HFFc6 (cell line): ENCODE data around the gene ALK. TPM values are rescaled to one million over a fixed set of nuclear protein-coding genes. Genes with fewer than 3 reads are reported as not detected.

Source experiments
- DNase-seq: peaks from one replicate; pipeline ENCODE4 v3.0.0-alpha.2; 2018
- H3K27ac Mint-ChIP-seq: 2 replicates; pipeline ENCODE4 v1.8.0; 2020; ENCODE audit warnings: mild to moderate bottlenecking, mixed read lengths
- H3K27me3 Mint-ChIP-seq: 2 replicates; pipeline ENCODE4 v1.8.0; 2021; ENCODE audit warnings: mild to moderate bottlenecking, moderate library complexity, mixed read lengths; ENCODE audit not compliant: insufficient read depth
- H3K36me3 Mint-ChIP-seq: 2 replicates; pipeline ENCODE4 v1.8.0; 2021; ENCODE audit warnings: low read depth, mixed read lengths
- H3K4me1 Mint-ChIP-seq: 2 replicates; pipeline ENCODE4 v1.8.0; 2020; ENCODE audit warnings: low read depth, mixed read lengths
- H3K4me3 Mint-ChIP-seq: 2 replicates; pipeline ENCODE4 v1.8.0; 2020; ENCODE audit warnings: mild to moderate bottlenecking, moderate library complexity, mixed read lengths
- H3K9me3 Mint-ChIP-seq: 2 replicates; pipeline ENCODE4 v1.8.0; 2020; ENCODE audit warnings: mild to moderate bottlenecking, mixed read lengths
- CTCF ChIP-seq: fragments of 200-600 bp; sonication (generic); IDR thresholded peaks from 2 replicates; pipeline ENCODE4 v1.5.0; 2021; ENCODE audit warnings: antibody characterized with exemption, mild to moderate bottlenecking
- total RNA-seq, 6 experiments: library from RNA; stranded (reverse); fragmentation: NEBNext Ultra II Directional; extraction: Animal tissue kit (Norgen Biotek cat#: 25700); gene quantifications; 2 replicates in 1 of 6; 3 replicates in 5 of 6; pipeline ENCODE4 v1.2.3, GENCODE V29; 2021

ALK gene
- total RNA-seq, 6 experiments from 2014 or later = not detected

- no peak overlapping the region for H3K27ac Mint-ChIP-seq
- TF ChIP-seq CTCF = no peak
These were observed 207.1 kb downstream of the ALK start for GRCh38 chr2:29714333-29714732.

GRCh38 chr2:29706171-29706720 is 215.1 kb downstream of the ALK start:
- H3K36me3 Mint-ChIP-seq = no peaks in the 10 kb centered on the region
- peaks cover 10% of the 10 kb centered on the region for H3K27me3 Mint-ChIP-seq
- TF ChIP-seq CTCF = no peak
- H3K27ac Mint-ChIP-seq = no peak overlapping the region
- no peak for DNase-seq
- no peak overlapping the region for H3K4me3 Mint-ChIP-seq
- peaks cover 4% of the 10 kb centered on the region for H3K4me1 Mint-ChIP-seq
- no peaks in the 10 kb centered on the region; the same call in 1 of the 2 replicates for H3K9me3 Mint-ChIP-seq

More at GRCh38 chr2:29714333-29714732, 207.1 kb downstream of the ALK start:
- Mint-ChIP-seq H3K9me3 (peaks cover 4% of the 10 kb centered on the region; the same call in 1 of the 2 replicates), H3K27me3 (peaks cover 4% of the 10 kb centered on the region), H3K4me3 (no peak overlapping the region), H3K4me1 (no peaks in the 10 kb centered on the region), H3K36me3 (no peaks in the 10 kb centered on the region)
- no peak for DNase-seq

GRCh38 chr2:29705616-29706015 is 215.8 kb downstream of the ALK start:
- no peaks in the 10 kb centered on the region for H3K36me3 Mint-ChIP-seq
- H3K4me1 Mint-ChIP-seq = peaks cover 10% of the 10 kb centered on the region
- no peak for DNase-seq
- no peak for TF ChIP-seq CTCF
- peaks cover 10% of the 10 kb centered on the region for H3K27me3 Mint-ChIP-seq
- H3K4me3 Mint-ChIP-seq = no peak overlapping the region
- H3K9me3 Mint-ChIP-seq = no peaks in the 10 kb centered on the region; the same call in 1 of the 2 replicates
- H3K27ac Mint-ChIP-seq = no peak overlapping the region

- H3K27me3 Mint-ChIP-seq = peaks cover 7% of the 10 kb centered on the region
- no peaks in the 10 kb centered on the region; the same call in 1 of the 2 replicates for H3K9me3 Mint-ChIP-seq
- no peak for TF ChIP-seq CTCF
These were observed 218.1 kb downstream of the ALK start for GRCh38 chr2:29703336-29703735.

GRCh38 chr2:29702276-29702675 is 219.1 kb downstream of the ALK start:
- H3K9me3 Mint-ChIP-seq = no peaks in the 10 kb centered on the region; the same call in 1 of the 2 replicates
- H3K4me3 Mint-ChIP-seq = no peak overlapping the region
- DNase-seq = no peak
- H3K4me1 Mint-ChIP-seq = peaks cover 14% of the 10 kb centered on the region
- no peak overlapping the region for H3K27ac Mint-ChIP-seq
- H3K36me3 Mint-ChIP-seq = no peaks in the 10 kb centered on the region
- TF ChIP-seq CTCF = no peak
- H3K27me3 Mint-ChIP-seq = peaks cover 7% of the 10 kb centered on the region

More at GRCh38 chr2:29703336-29703735, 218.1 kb downstream of the ALK start:
- H3K27ac Mint-ChIP-seq = no peak overlapping the region
- no peak for DNase-seq
- H3K4me1 Mint-ChIP-seq = peaks cover 14% of the 10 kb centered on the region
- H3K36me3 Mint-ChIP-seq = no peaks in the 10 kb centered on the region
- no peak overlapping the region for H3K4me3 Mint-ChIP-seq
